PC-9 (cell line): ENCODE results near the gene NTN4. TPM values are rescaled to one million over a fixed set of nuclear protein-coding genes. Genes with fewer than 3 reads are reported as not detected.
"Not testable (repeated sequence)": the region's sequence is repeated elsewhere in the genome, so short reads cannot be mapped to it uniquely, and the experiment has no call there.

Experiments used
- BruUV-seq: library from RNA; stranded (reverse); fragments of 400-500 nt; replicated peaks from 2 replicates; lab custom pipeline; 2021; lab: Mats Ljungman, UMichigan
- CTCF ChIA-PET: fragments of 300-600 bp; sonication (Branson Sonifier 250); formaldehyde crosslinking; loops from one replicate; lab custom pipeline; 2022; ENCODE audit warnings: antibody characterized with exemption; lab: Charles Lee
- POLR2A ChIA-PET: fragments of 300-600 bp; sonication (Branson Sonifier 250); formaldehyde crosslinking; loops from one replicate; lab custom pipeline; 2022; ENCODE audit warnings: antibody characterized with exemption; ENCODE audit not compliant: unreplicated experiment; lab: Charles Lee
- DNase-seq, 2 experiments: peaks; one replicate each; pipeline versions ENCODE4 v3.0.0 to v3.0.0-alpha.2; 2015 to 2022; ENCODE audit warnings: mixed read lengths in 1 of 2
- H2AFZ ChIP-seq: fragments of 200-600 bp; sonication (generic); 2 replicates; pipeline ENCODE4 v1.8.1; 2017; ENCODE audit warnings: antibody characterized with exemption
- H3F3A ChIP-seq: fragments of 200-600 bp; sonication (generic); 2 replicates; pipeline ENCODE4 v1.8.1; 2017; ENCODE audit warnings: antibody characterized with exemption, mild to moderate bottlenecking, low read depth; ENCODE audit not compliant: insufficient read depth
- H3K27ac ChIP-seq: fragments of 200-600 bp; sonication (generic); 2 replicates; pipeline ENCODE4 v1.6.1; 2016; ENCODE audit warnings: mixed run types
- H3K27me3 ChIP-seq: fragments of 200-600 bp; sonication (generic); 2 replicates; pipeline ENCODE4 v1.6.1; 2016; ENCODE audit warnings: low read depth, mixed run types; ENCODE audit not compliant: insufficient read depth
- H3K36me3 ChIP-seq: fragments of 200-600 bp; sonication (generic); 2 replicates; pipeline ENCODE4 v1.6.1; 2016; ENCODE audit warnings: low read depth, mixed run types
- H3K4me1 ChIP-seq: fragments of 200-600 bp; sonication (generic); replicated peaks from 2 replicates; pipeline ENCODE4 v1.6.1; 2016; ENCODE audit warnings: mixed run types; ENCODE audit not compliant: insufficient read depth
- H3K4me2 ChIP-seq: fragments of 200-600 bp; sonication (generic); 2 replicates; pipeline ENCODE4 v1.6.1; 2017; ENCODE audit warnings: mixed run types
- H3K4me3 ChIP-seq: fragments of 200-600 bp; sonication (generic); 2 replicates; pipeline ENCODE4 v1.6.1; 2016; ENCODE audit warnings: mixed run types
- H3K79me2 ChIP-seq: fragments of 200-600 bp; sonication (generic); 2 replicates; pipeline ENCODE4 v1.6.1; 2017; ENCODE audit warnings: low read depth, mixed run types
- H3K9me2 ChIP-seq: fragments of 200-600 bp; sonication (generic); 2 replicates; pipeline ENCODE4 v1.8.1; 2017; ENCODE audit warnings: mild to moderate bottlenecking; ENCODE audit not compliant: insufficient read depth
- H3K9me3 ChIP-seq: fragments of 200-600 bp; sonication (generic); 2 replicates; pipeline ENCODE4 v1.8.1; 2016; ENCODE audit warnings: low read depth; ENCODE audit not compliant: insufficient read depth
- H4K20me1 ChIP-seq: fragments of 200-600 bp; sonication (generic); 2 replicates; pipeline ENCODE4 v1.8.1; 2017; ENCODE audit not compliant: insufficient read depth
- CTCF ChIP-seq: fragments of 200-600 bp; sonication (generic); conservative IDR thresholded peaks from 2 replicates; pipeline ENCODE4 v1.6.1; 2017; ENCODE audit warnings: mixed run types, antibody characterized with exemption, mild to moderate bottlenecking, moderate library complexity
- EZH2 ChIP-seq: fragments of 200-600 bp; sonication (generic); IDR thresholded peaks from 2 replicates; pipeline ENCODE4 v1.8.0; 2017; ENCODE audit warnings: antibody characterized with exemption, low read depth
- intact Hi-C: fragments of 100-400 bp; cut with micrococcal nuclease; formaldehyde crosslinking; loops from one replicate; pipeline ENCODE4 v1.10.0; 2022; ENCODE audit not compliant: unreplicated experiment
- total RNA-seq: library from RNA; stranded (reverse); gene quantifications from 2 replicates; pipeline ENCODE4 v1.2.3, GENCODE V29; 2021

NTN4 gene
- total RNA-seq, 1 experiment from 2014 or later = 41.5 TPM

GRCh38 chr12:95663525-95663924, 127.0 kb downstream of the NTN4 start:
- DNase-seq = no peak
- H3K4me1 ChIP-seq = no peaks in the 10 kb centered on the region
- no peak overlapping the region for H3K4me2 ChIP-seq
- TF ChIP-seq EZH2 = no peak
- ChIA-PET POLR2A (interaction anchor here (0.8 kb wide), 1 partner anchor 110 kb away, joined by 7 read pairs; no protein-coding TSS in a partner anchor), CTCF (no interaction called here)
- 0 out of 2 replicates have a peak overlapping the region, but pooled peaks have one; percentile 21 for H3K27ac ChIP-seq
- BruUV-seq = no TSS peak
- H3F3A ChIP-seq = peaks cover 9% of the 10 kb centered on the region
- H3K79me2 ChIP-seq = no peaks in the 10 kb centered on the region
- intact Hi-C loops = no loop called here
- H3K9me3 ChIP-seq = no peaks in the 10 kb centered on the region
- H3K9me2 ChIP-seq = no peaks in the 10 kb centered on the region
- H3K4me3 ChIP-seq = no peak overlapping the region
- no peaks in the 10 kb centered on the region for H4K20me1 ChIP-seq
- no peak overlapping the region for H2AFZ ChIP-seq
- no peaks in the 10 kb centered on the region for H3K27me3 ChIP-seq
- H3K36me3 ChIP-seq = peaks cover 41% of the 10 kb centered on the region

- no peak overlapping the region for H2AFZ ChIP-seq
- POLR2A ChIA-PET = no interaction called here
- H3K27me3 ChIP-seq = no peaks in the 10 kb centered on the region
- H3K79me2 ChIP-seq = no peaks in the 10 kb centered on the region
- CTCF ChIA-PET = no interaction called here
- no peak for DNase-seq
- no peak overlapping the region for H3K4me3 ChIP-seq
- intact Hi-C loops = no loop called here
- H3F3A ChIP-seq = peaks cover 21% of the 10 kb centered on the region
- H3K9me2 ChIP-seq = no peaks in the 10 kb centered on the region
- 0 out of 2 replicates have a peak overlapping the region, but pooled peaks have one; percentile 31 for H3K27ac ChIP-seq
- no peaks in the 10 kb centered on the region for H4K20me1 ChIP-seq
- no peak overlapping the region for H3K4me2 ChIP-seq
- TF ChIP-seq CTCF (no peak), EZH2 (no peak)
- no peaks in the 10 kb centered on the region for H3K9me3 ChIP-seq
- no TSS peak for BruUV-seq
- H3K4me1 ChIP-seq = no peaks in the 10 kb centered on the region
- peaks cover 36% of the 10 kb centered on the region for H3K36me3 ChIP-seq
Measured at GRCh38 chr12:95661360-95661759, 129.2 kb downstream of the NTN4 start.

- Histone ChIP-seq H3K27ac (peak overlapping the region; percentile 25; the same call in 1 of the 2 replicates), H3F3A (peaks cover 31% of the 10 kb centered on the region), H2AFZ (no peak overlapping the region), H3K4me2 (no peak overlapping the region), H4K20me1 (no peaks in the 10 kb centered on the region), H3K79me2 (no peaks in the 10 kb centered on the region), H3K36me3 (peaks cover 19% of the 10 kb centered on the region), H3K9me3 (no peaks in the 10 kb centered on the region), H3K9me2 (no peaks in the 10 kb centered on the region), H3K4me3 (no peak overlapping the region), H3K4me1 (peaks cover 8% of the 10 kb centered on the region), H3K27me3 (no peaks in the 10 kb centered on the region)
- ChIA-PET CTCF (no interaction called here), POLR2A (no interaction called here)
- DNase-seq = no peak
- no peak for TF ChIP-seq CTCF
- TF ChIP-seq EZH2 = no peak
- intact Hi-C loops = no loop called here
- BruUV-seq = no TSS peak
Measured at GRCh38 chr12:95658386-95658785, 132.2 kb downstream of the NTN4 start.

- H3K79me2 ChIP-seq, H3K27me3 ChIP-seq, CTCF ChIA-PET, BruUV-seq, H3K4me2 ChIP-seq, intact Hi-C loops, H3K9me2 ChIP-seq, POLR2A ChIA-PET, H2AFZ ChIP-seq, H3K36me3 ChIP-seq, H3K4me3 ChIP-seq, H3K9me3 ChIP-seq, H4K20me1 ChIP-seq, DNase-seq: not testable (repeated sequence)
- Histone ChIP-seq H3F3A (peaks cover 51% of the 10 kb centered on the region), H3K4me1 (peaks cover 43% of the 10 kb centered on the region), H3K27ac (peak overlapping the region; percentile 98)
Measured at GRCh38 chr12:95654665-95655064, 135.9 kb downstream of the NTN4 start.
